GM21786 (cell line): ENCODE data around the gene TMEM266.

Experiments used
- ATAC-seq: cut with Tn5 transposase; IDR thresholded peaks from one replicate; pipeline ENCODE4 v1.9.1; 2021; ENCODE audit not compliant: unreplicated experiment

The TMEM266 gene

DNA sequence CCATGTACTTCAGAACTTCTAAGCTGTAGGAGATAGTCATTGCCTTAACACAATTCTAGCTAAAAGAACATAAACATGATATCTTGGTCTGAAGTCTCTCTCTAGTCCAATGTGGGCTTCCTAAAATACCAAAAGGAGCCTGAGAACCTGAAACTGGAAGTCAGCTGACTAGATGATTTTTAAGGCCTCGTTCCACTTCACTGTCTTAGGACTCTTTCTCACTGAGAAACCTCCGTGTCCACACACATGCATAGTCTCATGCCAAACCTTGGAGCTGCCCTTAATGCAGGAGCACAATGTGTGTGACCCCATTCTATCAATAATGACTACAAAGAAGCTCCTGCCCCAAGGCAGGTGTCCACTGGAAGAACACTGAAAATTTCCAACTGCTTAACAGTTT, 163.7 kb downstream of the TMEM266 start:
- peak; percentile 42 for ATAC-seq

DNA sequence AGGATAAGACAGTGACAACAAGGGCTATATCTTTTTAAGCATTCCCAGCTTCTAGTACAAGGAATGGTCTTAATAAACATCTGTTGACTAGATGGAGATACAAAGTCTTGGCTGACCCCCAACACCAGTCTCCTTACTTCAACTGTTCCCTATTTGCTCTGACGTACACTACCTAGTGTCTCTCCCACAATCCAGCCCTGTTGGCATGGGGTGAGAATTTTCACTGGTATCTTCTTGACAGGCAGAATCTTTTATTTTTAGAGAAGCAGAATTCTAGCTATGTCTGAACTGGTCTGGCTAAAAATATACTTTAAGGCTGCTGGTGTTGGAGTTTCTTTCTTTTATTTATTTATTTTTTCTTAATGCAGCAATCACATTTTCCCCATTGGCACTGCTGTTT, 169.5 kb downstream of the TMEM266 start:
- ATAC-seq = no peak

DNA sequence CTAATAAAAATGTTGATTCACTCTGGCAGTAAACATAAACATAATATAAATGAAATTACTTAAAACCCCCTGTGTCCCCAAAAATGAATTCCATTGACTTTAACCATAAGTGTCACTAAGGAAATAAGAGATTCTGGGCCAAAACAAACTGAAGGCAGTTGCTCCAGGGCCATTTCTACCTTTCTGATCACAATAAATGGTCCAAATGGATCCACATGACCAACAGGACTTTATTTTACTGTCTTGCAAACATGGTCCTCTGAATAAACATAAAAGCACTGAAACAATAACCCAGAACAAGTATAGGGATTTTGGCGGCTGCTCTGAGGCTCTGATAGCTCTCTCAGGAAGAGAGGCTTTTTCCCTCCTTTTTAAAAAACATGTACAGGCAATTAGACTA, 174.1 kb downstream of the TMEM266 start:
- ATAC-seq = no peak

DNA sequence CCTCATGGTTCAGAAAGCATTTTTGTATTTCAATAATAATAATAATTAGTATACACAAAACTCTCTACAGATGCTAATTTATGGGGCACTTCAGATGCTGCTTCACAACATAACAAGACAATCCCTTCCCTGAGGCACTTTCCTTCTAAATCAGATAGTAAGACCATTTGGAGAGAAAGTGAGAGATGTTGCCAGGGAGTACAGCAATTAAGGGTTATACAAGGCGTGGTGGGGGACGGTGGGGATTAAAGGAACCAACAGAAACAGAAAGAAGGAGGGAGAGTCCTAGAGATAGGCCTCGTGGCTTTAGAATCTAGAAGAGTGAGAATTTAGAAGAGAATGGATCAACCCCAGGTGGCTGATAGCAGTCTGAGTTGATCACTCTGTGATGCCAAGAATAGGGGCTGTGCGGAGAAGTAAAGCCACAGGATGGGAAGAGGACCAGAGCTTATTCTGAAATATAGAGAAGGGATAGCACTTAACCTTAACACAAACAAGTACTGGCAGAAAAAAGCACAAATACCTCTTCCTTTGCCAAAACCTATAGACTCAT, 174.6 kb downstream of the TMEM266 start:
- ATAC-seq = no peak

DNA sequence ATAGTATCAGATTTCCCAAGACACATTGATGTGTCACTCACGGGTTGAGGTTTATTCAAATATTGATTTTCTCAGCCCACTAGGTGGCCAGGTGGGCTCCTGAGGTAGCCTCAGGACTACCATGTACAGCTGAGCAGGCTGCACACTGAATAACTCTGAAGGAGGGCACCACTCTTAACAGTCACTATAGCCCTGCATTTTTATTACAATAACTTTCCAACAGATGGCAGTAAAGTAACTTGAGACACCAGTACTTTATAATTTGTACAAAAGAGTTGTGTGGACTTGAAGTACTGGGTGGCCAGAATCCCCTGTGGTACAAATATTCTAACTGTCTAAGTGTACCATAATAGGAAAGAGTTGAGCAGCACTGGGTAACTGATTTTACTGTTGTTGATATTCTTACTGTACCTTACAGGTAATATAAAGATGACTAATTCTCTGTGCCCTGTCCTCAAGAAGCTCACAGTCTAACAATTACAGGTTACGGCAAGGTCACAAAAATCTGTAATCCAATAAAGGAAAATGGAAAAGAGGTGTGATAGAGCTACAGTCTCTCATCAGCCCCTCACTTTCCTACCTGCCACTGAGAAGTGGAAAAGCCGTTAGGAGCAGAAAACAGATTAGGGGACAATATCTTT, 175.5 kb downstream of the TMEM266 start:
- no peak for ATAC-seq

DNA sequence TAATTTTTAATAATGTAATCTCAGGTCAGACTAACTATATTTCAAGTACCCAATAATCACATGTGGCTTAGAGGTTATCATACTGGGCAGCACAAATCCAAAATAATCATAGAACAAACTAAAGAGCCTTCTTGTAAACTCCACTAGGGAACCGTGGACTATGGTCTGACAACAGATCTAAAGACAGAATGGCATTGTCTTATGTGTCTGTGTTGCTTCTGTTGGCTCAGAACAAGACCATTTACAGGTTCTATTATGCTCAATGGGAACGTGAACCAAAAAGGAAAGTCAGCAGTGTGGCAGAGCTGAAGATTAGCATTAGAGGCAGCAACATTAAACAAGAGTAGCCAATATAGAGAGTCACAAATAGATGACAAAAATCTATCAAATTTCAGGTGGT, 176.6 kb downstream of the TMEM266 start:
- ATAC-seq = no peak

DNA sequence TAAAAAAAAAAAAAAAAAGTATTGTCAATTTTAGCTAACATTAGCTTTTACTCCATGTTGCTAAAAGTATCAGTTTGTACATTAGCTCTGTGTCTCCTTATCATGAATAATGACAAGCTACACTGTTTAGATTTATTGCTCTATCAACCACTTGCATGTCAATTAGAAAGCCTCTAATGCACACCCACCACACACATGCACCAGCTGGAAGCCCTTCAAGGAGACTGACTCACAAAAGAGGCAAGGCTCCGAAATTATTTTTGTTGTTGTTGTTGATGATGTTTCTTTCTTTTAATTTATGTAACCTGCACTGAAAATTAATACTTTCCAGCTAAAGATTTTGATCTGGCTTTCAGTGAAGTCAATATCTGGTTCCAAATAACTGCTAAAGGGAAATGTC, 180.0 kb downstream of the TMEM266 start:
- ATAC-seq = no peak

DNA sequence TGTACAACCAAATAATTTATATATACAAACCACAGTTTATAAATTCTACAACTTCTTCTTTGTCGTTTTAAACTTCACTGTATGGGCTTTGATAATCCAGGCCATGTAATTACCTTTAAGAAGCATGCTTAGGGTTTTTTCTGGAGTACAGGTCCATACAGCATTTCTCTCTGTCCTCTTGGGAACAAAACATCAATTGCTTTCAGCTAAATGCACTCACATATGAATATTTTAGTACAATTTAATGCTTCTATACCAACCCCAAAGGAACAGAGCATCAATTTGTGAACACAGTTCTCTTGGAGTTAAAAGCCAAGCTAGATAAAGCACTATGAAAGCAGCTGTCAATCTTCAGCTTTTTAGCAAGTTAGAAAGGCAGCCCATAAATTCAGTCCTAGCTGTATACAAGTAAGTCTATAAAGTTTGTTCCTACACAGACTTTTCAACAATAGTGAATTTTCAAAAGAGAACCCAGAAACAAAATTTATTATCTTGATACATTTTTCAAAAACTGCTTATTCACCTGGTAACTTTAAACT, 185.4 kb downstream of the TMEM266 start:
- ATAC-seq = no peak

DNA sequence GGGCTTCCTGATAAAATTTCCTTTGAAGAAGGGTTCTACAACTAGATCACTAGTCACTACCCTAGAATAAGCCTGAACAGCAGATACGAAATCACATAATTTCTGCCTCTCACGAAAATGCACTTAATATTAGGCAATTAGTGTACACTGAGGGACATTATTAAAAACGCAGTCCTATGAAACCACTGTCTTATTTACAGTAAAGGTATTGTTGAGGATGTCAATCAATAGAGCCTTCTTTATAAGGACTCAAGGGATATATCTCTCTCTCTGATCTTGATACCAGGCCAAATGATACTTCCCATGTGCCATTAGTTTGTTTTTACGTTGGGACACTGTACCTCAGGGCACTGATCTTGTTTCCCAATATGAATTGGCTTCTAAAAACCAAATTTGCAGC, 191.9 kb downstream of the TMEM266 start:
- ATAC-seq = no peak

DNA sequence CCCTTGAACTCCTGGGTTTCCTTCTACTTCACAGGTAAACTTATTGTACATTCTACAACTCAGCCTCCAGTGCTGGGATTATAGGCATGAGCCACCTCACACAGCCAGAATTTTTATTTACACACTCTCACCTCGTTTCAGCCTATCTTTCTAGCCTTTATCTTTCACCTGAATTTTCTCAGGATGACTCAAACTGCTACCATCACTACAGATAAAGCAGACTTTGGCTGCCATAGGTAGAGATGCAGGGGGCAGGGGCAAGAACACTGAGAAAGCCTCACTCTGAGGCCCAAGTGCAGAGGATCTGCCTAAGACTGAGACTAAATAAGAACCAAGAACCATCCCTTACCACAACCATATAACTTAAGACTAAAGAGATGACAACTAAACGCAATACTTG, 192.5 kb downstream of the TMEM266 start:
- ATAC-seq = no peak

DNA sequence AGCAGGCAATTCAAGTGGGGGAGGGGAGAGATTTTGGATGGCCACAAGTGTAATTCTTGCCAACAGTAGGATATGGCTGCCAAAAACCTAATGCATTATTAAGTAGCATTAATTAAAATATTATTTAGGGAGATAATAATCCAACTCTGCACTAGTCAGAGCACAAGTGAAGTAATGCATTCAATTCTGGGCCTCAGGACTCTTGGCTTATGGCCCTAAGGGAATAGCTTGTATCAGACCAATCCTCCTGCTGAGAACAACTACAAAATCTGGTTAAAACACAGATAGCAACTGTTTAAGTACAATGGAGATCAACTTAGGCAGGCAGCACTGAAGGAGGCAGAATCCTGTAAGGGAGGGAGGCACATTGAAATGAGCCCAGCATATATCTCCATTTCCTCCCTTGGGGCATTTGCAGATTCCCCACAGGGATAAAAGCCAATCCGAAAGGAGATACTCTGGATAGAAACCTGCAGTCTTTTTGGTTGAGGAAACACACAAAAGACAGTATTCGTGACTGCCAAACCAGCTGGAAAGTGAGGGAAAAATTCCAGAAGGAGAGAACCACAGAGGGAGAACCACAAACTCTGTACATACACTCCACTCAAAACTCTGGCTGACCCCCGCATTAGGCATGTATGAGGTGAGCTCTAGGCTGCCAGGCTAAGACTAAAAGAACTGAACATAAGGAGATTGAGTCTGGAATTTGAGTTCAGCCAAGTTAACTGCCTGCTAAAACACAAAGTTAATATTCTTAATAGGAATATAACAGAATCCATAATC, 194.1 kb downstream of the TMEM266 start:
- ATAC-seq = no peak
